SK-N-SH treated with all-trans-retinoic acid at 6 μM for 48 hours (cell line): Measurements from ENCODE around the gene USP49.

Source experiments
- ATAC-seq: fragments of 200-7000 bp; cut with Tn5 transposase; 3 replicates; pipeline ENCODE4 v1.9.1; 2020; ENCODE audit warnings: mild to moderate bottlenecking, moderate library complexity
- ARNTL ChIP-seq: fragments of 450-650 bp; formaldehyde crosslinking; IDR thresholded peaks from 2 replicates; pipeline ENCODE4 v1.5.0; 2020; ENCODE audit warnings: low read depth, mild to moderate bottlenecking, moderate library complexity, borderline replicate concordance
- BACH2 ChIP-seq: fragments of 250-450 bp; sonication (Bioruptor Pico); IDR thresholded peaks from 2 replicates; pipeline ENCODE4 v1.9.0; 2021; ENCODE audit warnings: mild to moderate bottlenecking, borderline replicate concordance
- CSDC2 ChIP-seq: fragments of 250-450 bp; sonication (Bioruptor Pico); IDR thresholded peaks from 2 replicates; pipeline ENCODE4 v1.5.0; 2020; ENCODE audit warnings: mild to moderate bottlenecking, moderate library complexity
- ESRRG ChIP-seq: fragments of 250-450 bp; sonication (Bioruptor Pico); IDR thresholded peaks from 2 replicates; pipeline ENCODE4 v1.6.1; 2021; ENCODE audit warnings: mild to moderate bottlenecking
- GLIS3 ChIP-seq: fragments of 250-450 bp; sonication (Bioruptor Pico); IDR thresholded peaks from 2 replicates; pipeline ENCODE4 v1.5.0; 2020; ENCODE audit warnings: mild to moderate bottlenecking, moderate library complexity
- ISL1 ChIP-seq: fragments of 250-450 bp; sonication (Bioruptor Pico); IDR thresholded peaks from 2 replicates; pipeline ENCODE4 v2.1.2; 2022; ENCODE audit warnings: mild to moderate bottlenecking, moderate library complexity
- OSR1 ChIP-seq: fragments of 250-450 bp; sonication (Bioruptor Pico); IDR thresholded peaks from 2 replicates; pipeline ENCODE4 v1.8.0; 2022; ENCODE audit warnings: moderate library complexity, mild to moderate bottlenecking, inconsistent platforms
- PATZ1 ChIP-seq: fragments of 250-450 bp; sonication (Bioruptor Pico); IDR thresholded peaks from 2 replicates; pipeline ENCODE4 v1.8.0; 2020; ENCODE audit warnings: mild to moderate bottlenecking, moderate library complexity, borderline replicate concordance
- PPARA ChIP-seq: fragments of 250-450 bp; sonication (Bioruptor Pico); IDR thresholded peaks from 2 replicates; pipeline ENCODE4 v1.5.0; 2020; ENCODE audit warnings: mild to moderate bottlenecking, borderline replicate concordance
- RARB ChIP-seq: fragments of 250-450 bp; sonication (Bioruptor Pico); IDR thresholded peaks from 2 replicates; pipeline ENCODE4 v1.8.0; 2021; ENCODE audit warnings: mild to moderate bottlenecking, moderate library complexity
- TCF4 ChIP-seq: fragments of 250-450 bp; sonication (Bioruptor Pico); IDR thresholded peaks from 2 replicates; pipeline ENCODE4 v1.8.0; 2021; ENCODE audit warnings: mild to moderate bottlenecking, moderate library complexity, borderline replicate concordance
- TSHZ2 ChIP-seq: fragments of 250-450 bp; sonication (Bioruptor Pico); IDR thresholded peaks from 2 replicates; pipeline ENCODE4 v1.5.0; 2020; ENCODE audit warnings: mild to moderate bottlenecking, moderate library complexity
- ZC3H10 ChIP-seq: fragments of 250-450 bp; sonication (Bioruptor Pico); IDR thresholded peaks from 2 replicates; pipeline ENCODE4 v1.5.1; 2021; ENCODE audit warnings: mild to moderate bottlenecking, moderate library complexity
- ZFP3 ChIP-seq: fragments of 250-450 bp; sonication (Bioruptor Pico); IDR thresholded peaks from 2 replicates; pipeline ENCODE4 v1.5.0; 2020; ENCODE audit warnings: mild to moderate bottlenecking, moderate library complexity
- ZFP30 ChIP-seq: fragments of 450-650 bp; formaldehyde crosslinking; IDR thresholded peaks from 2 replicates; pipeline ENCODE4 v1.5.0; 2022; ENCODE audit warnings: mild to moderate bottlenecking, moderate library complexity
- ZNF565 ChIP-seq: fragments of 450-650 bp; formaldehyde crosslinking; conservative IDR thresholded peaks from 2 replicates; pipeline ENCODE4 v1.5.0; 2020; ENCODE audit warnings: low read depth, mild to moderate bottlenecking, moderate library complexity
- ZNF70 ChIP-seq: fragments of 450-650 bp; formaldehyde crosslinking; IDR thresholded peaks from 2 replicates; pipeline ENCODE4 v1.5.0; 2020; ENCODE audit warnings: mild to moderate bottlenecking, moderate library complexity
- ZNF8 ChIP-seq: fragments of 450-650 bp; formaldehyde crosslinking; IDR thresholded peaks from 2 replicates; pipeline ENCODE4 v1.5.0; 2020; ENCODE audit warnings: mild to moderate bottlenecking, moderate library complexity
- TF ChIP-seq, protein P1 (sequence below): fragments of 250-450 bp; sonication (Bioruptor Pico); IDR thresholded peaks from 2 replicates; pipeline ENCODE4 v1.8.0; 2021; ENCODE audit warnings: low read depth, mild to moderate bottlenecking, moderate library complexity, borderline replicate concordance
- TF ChIP-seq, protein P2 (sequence below): fragments of 250-450 bp; sonication (Bioruptor Pico); IDR thresholded peaks from 2 replicates; pipeline ENCODE4 v1.5.1; 2020; ENCODE audit warnings: low read depth, mild to moderate bottlenecking, moderate library complexity

The USP49 gene

DNA sequence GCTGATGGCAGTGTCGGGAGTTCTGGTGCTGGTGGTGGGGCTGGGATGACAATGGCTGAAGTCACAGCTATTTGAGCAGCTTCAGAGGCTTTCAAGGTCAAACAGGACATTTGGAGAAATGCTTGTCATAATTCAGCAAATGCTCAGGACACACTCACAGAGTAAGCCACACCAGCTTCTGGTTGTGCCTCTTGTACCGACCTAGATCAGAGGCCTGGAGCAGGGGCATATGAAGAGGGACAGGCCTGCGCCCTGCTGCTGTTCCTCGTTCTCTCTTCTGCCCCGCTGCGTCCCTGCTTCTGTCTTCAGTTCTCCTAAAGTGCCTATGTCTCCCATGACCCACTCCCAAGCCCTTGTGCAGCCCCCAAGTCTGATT lies 147.1 kb downstream of the USP49 start:
- no peak for ATAC-seq
- no peak for TF ChIP-seq ZFP3
- no peak for TF ChIP-seq ARNTL
- no peak for TF ChIP-seq ESRRG (CRISPR knock-in tag)
- TF ChIP-seq, protein P1, sequence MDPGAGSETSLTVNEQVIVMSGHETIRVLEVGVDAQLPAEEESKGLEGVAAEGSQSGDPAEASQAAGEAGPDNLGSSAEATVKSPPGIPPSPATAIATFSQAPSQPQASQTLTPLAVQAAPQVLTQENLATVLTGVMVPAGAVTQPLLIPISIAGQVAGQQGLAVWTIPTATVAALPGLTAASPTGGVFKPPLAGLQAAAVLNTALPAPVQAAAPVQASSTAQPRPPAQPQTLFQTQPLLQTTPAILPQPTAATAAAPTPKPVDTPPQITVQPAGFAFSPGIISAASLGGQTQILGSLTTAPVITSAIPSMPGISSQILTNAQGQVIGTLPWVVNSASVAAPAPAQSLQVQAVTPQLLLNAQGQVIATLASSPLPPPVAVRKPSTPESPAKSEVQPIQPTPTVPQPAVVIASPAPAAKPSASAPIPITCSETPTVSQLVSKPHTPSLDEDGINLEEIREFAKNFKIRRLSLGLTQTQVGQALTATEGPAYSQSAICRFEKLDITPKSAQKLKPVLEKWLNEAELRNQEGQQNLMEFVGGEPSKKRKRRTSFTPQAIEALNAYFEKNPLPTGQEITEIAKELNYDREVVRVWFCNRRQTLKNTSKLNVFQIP (CRISPR knock-in tag): no peak
- TF ChIP-seq CSDC2 (CRISPR knock-in tag): no peak
- no peak for TF ChIP-seq ZC3H10 (CRISPR knock-in tag)
- TF ChIP-seq ZNF565 (CRISPR knock-in tag): no peak
- no peak for TF ChIP-seq RARB
- no peak for TF ChIP-seq GLIS3
- no peak for TF ChIP-seq ZFP30
- TF ChIP-seq, protein P2, sequence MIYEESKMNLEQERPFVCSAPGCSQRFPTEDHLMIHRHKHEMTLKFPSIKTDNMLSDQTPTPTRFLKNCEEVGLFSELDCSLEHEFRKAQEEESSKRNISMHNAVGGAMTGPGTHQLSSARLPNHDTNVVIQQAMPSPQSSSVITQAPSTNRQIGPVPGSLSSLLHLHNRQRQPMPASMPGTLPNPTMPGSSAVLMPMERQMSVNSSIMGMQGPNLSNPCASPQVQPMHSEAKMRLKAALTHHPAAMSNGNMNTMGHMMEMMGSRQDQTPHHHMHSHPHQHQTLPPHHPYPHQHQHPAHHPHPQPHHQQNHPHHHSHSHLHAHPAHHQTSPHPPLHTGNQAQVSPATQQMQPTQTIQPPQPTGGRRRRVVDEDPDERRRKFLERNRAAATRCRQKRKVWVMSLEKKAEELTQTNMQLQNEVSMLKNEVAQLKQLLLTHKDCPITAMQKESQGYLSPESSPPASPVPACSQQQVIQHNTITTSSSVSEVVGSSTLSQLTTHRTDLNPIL (CRISPR knock-in tag): no peak
- no peak for TF ChIP-seq ZNF70 (CRISPR knock-in tag)
- no peak for TF ChIP-seq BACH2
- no peak for TF ChIP-seq ISL1 (CRISPR knock-in tag)

GRCh38 chr6:41747256-41748101 lies 147.7 kb downstream of the USP49 start, which contains the start of gene PGC:
Gene PGC (minus strand): TSS chr6:41747397. CDS start chr6:41747334, 63 bp downstream.
- no peak for ATAC-seq

GRCh38 chr6:41746107-41746506 lies 149.1 kb downstream of the USP49 start:
- ATAC-seq: no peak

More at GRCh38 chr6:41747256-41748101, 147.7 kb downstream of the USP49 start, which contains the start of gene PGC:
- no peak for TF ChIP-seq ZC3H10 (CRISPR knock-in tag)

More at GRCh38 chr6:41746107-41746506, 149.1 kb downstream of the USP49 start:
- no peak for TF ChIP-seq GLIS3
- no peak for TF ChIP-seq TSHZ2
- TF ChIP-seq, protein P2 (CRISPR knock-in tag): no peak
- no peak for TF ChIP-seq ARNTL
- TF ChIP-seq ZC3H10 (CRISPR knock-in tag): no peak
- TF ChIP-seq PATZ1 (CRISPR knock-in tag): no peak
- no peak for TF ChIP-seq ZNF8
- no peak for TF ChIP-seq ZNF565 (CRISPR knock-in tag)
- TF ChIP-seq OSR1 (CRISPR knock-in tag): no peak
- no peak for TF ChIP-seq BACH2
- TF ChIP-seq PPARA: no peak
- no peak for TF ChIP-seq ESRRG (CRISPR knock-in tag)
- TF ChIP-seq ZFP3: no peak
- TF ChIP-seq TCF4: no peak
- TF ChIP-seq RARB: no peak
